HG02938 (cell line): ENCODE measurements around the gene ATG4D.
"Not testable (repeated sequence)": the region's sequence is repeated elsewhere in the genome, so short reads cannot be mapped to it uniquely, and the experiment has no call there.

ENCODE experiments used
- ATAC-seq: cut with Tn5 transposase; IDR thresholded peaks from one replicate; pipeline ENCODE4 v1.9.1; 2021; ENCODE audit warnings: mild to moderate bottlenecking, moderate library complexity; ENCODE audit not compliant: unreplicated experiment

Gene ATG4D

GRCh38 chr19:10573793-10574192, 30.1 kb downstream of the ATG4D start:
- ATAC-seq: not testable (repeated sequence)

- ATAC-seq: no peak
Observed at GRCh38 chr19:10574462-10574861, 30.8 kb downstream of the ATG4D start.

- ATAC-seq: no peak
Observed at GRCh38 chr19:10575011-10575716, 31.5 kb downstream of the ATG4D start.

- ATAC-seq: no peak
Observed at GRCh38 chr19:10577951-10578350, 34.2 kb downstream of the ATG4D start.

GRCh38 chr19:10580979-10581631, 37.4 kb downstream of the ATG4D start:
- ATAC-seq: peak; percentile 61

- no peak for ATAC-seq
Observed at GRCh38 chr19:10582091-10582490, 38.4 kb downstream of the ATG4D start.

GRCh38 chr19:10583036-10583776, 39.5 kb downstream of the ATG4D start:
- ATAC-seq: no peak

GRCh38 chr19:10586396-10586795, 42.7 kb downstream of the ATG4D start:
- ATAC-seq: no peak

GRCh38 chr19:10587022-10587838, 43.5 kb downstream of the ATG4D start, which contains the start of gene AP1M2:
Gene AP1M2, minus strand, starts transcription at chr19:10587312. Its CDS starts 81 bp downstream, at chr19:10587231.
- ATAC-seq: no peak

GRCh38 chr19:10587839-10588150, 44.1 kb downstream of the ATG4D start:
- no peak for ATAC-seq

GRCh38 chr19:10593148-10593547, 49.4 kb downstream of the ATG4D start:
- no peak for ATAC-seq

- no peak for ATAC-seq
Observed at GRCh38 chr19:10593820-10594637, 50.3 kb downstream of the ATG4D start.

GRCh38 chr19:10600149-10600548, 56.4 kb downstream of the ATG4D start:
- no peak for ATAC-seq

GRCh38 chr19:10601999-10602329, 58.3 kb downstream of the ATG4D start:
- ATAC-seq: no peak

GRCh38 chr19:10602330-10603083, 58.8 kb downstream of the ATG4D start:
- ATAC-seq: no peak
